GM21367 (cell line): ENCODE data around the gene RIMS3.

Experiments
- ATAC-seq: cut with Tn5 transposase; IDR thresholded peaks from one replicate; pipeline ENCODE4 v1.9.1; 2021; ENCODE audit not compliant: unreplicated experiment

The RIMS3 gene

GRCh38 chr1:40691538-40692428 lies 26.3 kb upstream of the RIMS3 start, which contains the start of gene NFYC:
Gene NFYC, plus strand, starts transcription at chr1:40691704. Its CDS starts 47,140 bp downstream, at chr1:40738844.
- ATAC-seq = peak; percentile 63

- ATAC-seq = no peak
Observed at GRCh38 chr1:40690771-40691537, 25.5 kb upstream of the RIMS3 start.

GRCh38 chr1:40689737-40690136 lies 24.3 kb upstream of the RIMS3 start:
- no peak for ATAC-seq

- no peak for ATAC-seq
Observed at GRCh38 chr1:40687661-40688060, 22.2 kb upstream of the RIMS3 start.

GRCh38 chr1:40687059-40687458 lies 21.6 kb upstream of the RIMS3 start:
- no peak for ATAC-seq

GRCh38 chr1:40684669-40685068 lies 19.2 kb upstream of the RIMS3 start:
- no peak for ATAC-seq

- no peak for ATAC-seq
Observed at GRCh38 chr1:40679165-40679953, 13.9 kb upstream of the RIMS3 start.

- no peak for ATAC-seq
Observed at GRCh38 chr1:40676501-40676900, 11.0 kb upstream of the RIMS3 start.

GRCh38 chr1:40673452-40673851 lies 8.0 kb upstream of the RIMS3 start:
- ATAC-seq = no peak

GRCh38 chr1:40668769-40669525 lies 3.5 kb upstream of the RIMS3 start:
- ATAC-seq = no peak

- no peak for ATAC-seq
Observed at GRCh38 chr1:40664791-40665190, 691 bp downstream of the RIMS3 start.

GRCh38 chr1:40664167-40664537 lies 1.3 kb downstream of the RIMS3 start:
- ATAC-seq = no peak

GRCh38 chr1:40663324-40664166 lies 1.9 kb downstream of the RIMS3 start:
- no peak for ATAC-seq

- no peak for ATAC-seq
Observed at GRCh38 chr1:40662864-40663263, 2.6 kb downstream of the RIMS3 start.

- no peak for ATAC-seq
Observed at GRCh38 chr1:40662151-40662550, 3.3 kb downstream of the RIMS3 start.

GRCh38 chr1:40661678-40662077 lies 3.8 kb downstream of the RIMS3 start:
- no peak for ATAC-seq

GRCh38 chr1:40659649-40659947 lies 5.9 kb downstream of the RIMS3 start:
- no peak for ATAC-seq

- no peak for ATAC-seq
Observed at GRCh38 chr1:40658751-40659648, 6.5 kb downstream of the RIMS3 start.

GRCh38 chr1:40657046-40657445 lies 8.4 kb downstream of the RIMS3 start:
- no peak for ATAC-seq
